Measurements from ENCODE around the gene HPSE2.

The HPSE2 gene

DNA sequence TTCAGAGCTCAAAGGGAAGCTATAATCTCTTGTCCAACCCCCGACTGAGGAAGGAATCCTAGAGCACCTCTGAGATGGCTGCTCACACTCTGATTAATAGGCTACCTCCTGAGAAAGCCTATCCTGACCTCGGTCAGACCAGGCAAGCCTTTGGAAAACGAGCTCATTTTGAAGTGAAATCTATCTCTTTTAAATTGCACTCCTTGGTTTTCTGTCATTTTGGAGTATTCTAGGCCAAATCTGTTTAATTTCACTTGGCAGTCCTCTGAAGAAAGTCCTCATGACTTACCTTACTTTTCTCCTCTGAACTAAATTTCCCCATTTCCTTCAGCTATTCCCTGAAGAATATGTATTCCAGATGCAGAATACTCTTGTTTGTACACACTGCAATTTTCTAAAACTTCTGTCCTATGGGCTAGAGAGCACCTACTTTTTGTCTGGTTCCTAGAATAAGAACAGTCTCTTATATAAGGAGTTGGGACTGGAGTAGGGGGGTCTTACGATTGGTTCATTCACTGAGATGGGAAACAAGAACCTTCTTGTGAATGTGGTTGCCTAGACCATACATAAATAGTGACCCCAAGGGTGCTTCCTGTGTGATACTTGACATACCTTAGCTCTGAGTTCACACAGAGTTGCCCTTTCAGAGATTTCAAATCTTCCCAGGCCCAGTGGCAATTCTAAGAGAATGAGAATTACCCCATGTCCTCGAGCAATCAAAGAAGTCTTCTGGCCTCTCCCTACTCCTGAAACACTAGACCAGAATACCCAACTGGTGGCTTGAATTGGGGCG, 757.0 kb downstream of the HPSE2 start:
- DNase-seq (ENCODE audit: insufficient read length) = no peak
- TF ChIP-seq POLR2AphosphoS5 (IDR thresholded peaks at IDR 0.05; ENCODE audit: low read depth, low read length) = 0 out of 2 replicates have a peak, but pooled peaks have one; percentile 30
- TF ChIP-seq POLR2A (IDR thresholded peaks at IDR 0.05; ENCODE audit: low read depth, low read length) = peak; percentile 20; the same call in 1 of the 2 replicates
- TF ChIP-seq TAF1 (IDR thresholded peaks at IDR 0.05; ENCODE audit: borderline replicate concordance, low read depth, low read length) = no peak
- no peak for FAIRE-seq

DNA sequence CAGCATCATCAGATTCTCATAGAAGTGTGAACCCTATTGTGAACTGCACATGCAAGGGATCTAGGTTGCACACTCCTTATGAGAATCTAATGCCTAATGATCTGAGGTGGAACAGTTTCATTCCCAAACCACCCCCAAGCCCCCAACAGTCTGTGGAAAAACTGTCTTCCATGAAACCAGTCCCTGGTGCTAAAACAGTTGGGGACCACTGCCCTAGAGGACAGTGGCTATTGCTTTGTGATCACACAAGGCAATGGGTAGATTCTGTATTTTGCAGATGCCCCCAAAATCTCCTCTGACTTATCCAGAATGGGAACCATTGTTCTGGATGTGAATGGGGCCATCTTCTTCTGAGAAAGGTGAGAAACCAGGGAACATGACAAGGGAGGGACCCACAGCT, 757.8 kb downstream of the HPSE2 start:
- TF ChIP-seq POLR2AphosphoS5 (IDR thresholded peaks at IDR 0.05; ENCODE audit: low read depth, low read length) = no peak
- DNase-seq (ENCODE audit: insufficient read length) (no peak), FAIRE-seq (no peak)

DNA sequence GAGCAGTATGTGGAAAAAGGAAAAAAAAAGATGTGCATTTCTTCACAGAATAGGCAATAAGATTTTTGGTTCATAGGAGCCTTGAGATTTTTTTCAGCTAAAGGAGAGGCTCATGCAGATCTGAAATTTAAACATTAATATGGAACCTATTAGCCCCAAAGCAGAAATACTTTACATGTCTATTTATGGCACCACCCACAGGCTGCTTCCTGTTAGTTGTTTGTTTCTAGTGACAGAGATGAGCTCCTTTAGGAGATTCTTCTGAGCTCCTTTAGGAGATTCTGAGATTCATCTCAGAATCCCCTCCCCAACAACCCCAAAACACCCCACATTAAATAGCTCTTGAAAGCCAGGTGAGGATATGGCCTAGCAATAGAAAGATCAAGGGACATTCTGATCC, 761.0 kb downstream of the HPSE2 start:
- DNase-seq (ENCODE audit: insufficient read length) = no peak
- TF ChIP-seq POLR2A (IDR thresholded peaks at IDR 0.05; ENCODE audit: low read depth, low read length) = no peak
- no peak for TF ChIP-seq POLR2AphosphoS5 (IDR thresholded peaks at IDR 0.05; ENCODE audit: low read depth, low read length)
- no peak for TF ChIP-seq TAF1 (IDR thresholded peaks at IDR 0.05; ENCODE audit: borderline replicate concordance, low read depth, low read length)
- peak; percentile 5 for FAIRE-seq

DNA sequence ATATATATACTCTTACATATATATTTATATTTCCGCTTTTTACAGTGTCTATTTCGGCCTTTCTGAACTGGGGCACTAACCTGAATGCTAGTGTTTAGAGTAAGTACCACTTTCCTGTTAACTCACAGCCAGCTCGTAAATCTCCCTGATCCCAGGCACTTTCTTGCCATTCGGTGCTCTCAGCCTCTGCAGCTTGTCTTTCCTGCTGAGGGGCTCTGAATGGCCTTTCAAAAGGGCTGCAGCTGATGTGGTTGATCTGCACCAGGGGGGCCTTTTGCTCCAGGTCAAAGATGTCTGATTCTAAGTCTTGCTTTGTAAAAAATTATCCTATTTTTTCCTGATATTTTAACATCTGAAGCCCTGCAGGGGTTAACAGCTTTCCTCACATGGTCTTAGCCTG, 763.5 kb downstream of the HPSE2 start:
- FAIRE-seq (no peak), DNase-seq (ENCODE audit: insufficient read length) (no peak)

DNA sequence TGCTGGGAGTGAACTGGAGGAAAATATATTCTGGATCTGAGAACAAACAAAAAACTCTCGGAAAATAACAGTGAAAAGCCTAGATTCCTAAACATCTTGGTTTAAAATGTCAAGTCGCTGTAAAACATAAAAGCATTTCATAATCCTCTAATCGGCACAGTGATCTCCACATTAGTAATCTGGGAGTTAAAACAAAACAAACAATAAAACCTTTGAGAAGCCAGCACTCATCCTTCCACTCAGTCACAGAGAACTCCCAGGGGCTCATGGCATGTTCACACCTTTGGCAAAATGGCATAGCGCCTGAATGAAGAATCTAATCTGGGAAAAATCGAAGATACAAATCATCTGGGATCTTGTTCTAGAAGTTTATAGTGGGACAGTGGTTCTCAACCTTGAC, 764.8 kb downstream of the HPSE2 start:
- no peak for TF ChIP-seq TAF1 (IDR thresholded peaks at IDR 0.05; ENCODE audit: borderline replicate concordance, low read depth, low read length)
- TF ChIP-seq POLR2A (IDR thresholded peaks at IDR 0.05; ENCODE audit: low read depth, low read length) = no peak
- no peak for TF ChIP-seq POLR2AphosphoS5 (IDR thresholded peaks at IDR 0.05; ENCODE audit: low read depth, low read length)
- FAIRE-seq = no peak
- no peak for DNase-seq (ENCODE audit: insufficient read length)

More for the DNA sequence above, 763.5 kb downstream of the HPSE2 start:
- TF ChIP-seq POLR2AphosphoS5 (IDR thresholded peaks at IDR 0.05; ENCODE audit: low read depth, low read length) (no peak), POLR2A (IDR thresholded peaks at IDR 0.05; ENCODE audit: low read depth, low read length) (no peak), TAF1 (IDR thresholded peaks at IDR 0.05; ENCODE audit: borderline replicate concordance, low read depth, low read length) (no peak)

DNA sequence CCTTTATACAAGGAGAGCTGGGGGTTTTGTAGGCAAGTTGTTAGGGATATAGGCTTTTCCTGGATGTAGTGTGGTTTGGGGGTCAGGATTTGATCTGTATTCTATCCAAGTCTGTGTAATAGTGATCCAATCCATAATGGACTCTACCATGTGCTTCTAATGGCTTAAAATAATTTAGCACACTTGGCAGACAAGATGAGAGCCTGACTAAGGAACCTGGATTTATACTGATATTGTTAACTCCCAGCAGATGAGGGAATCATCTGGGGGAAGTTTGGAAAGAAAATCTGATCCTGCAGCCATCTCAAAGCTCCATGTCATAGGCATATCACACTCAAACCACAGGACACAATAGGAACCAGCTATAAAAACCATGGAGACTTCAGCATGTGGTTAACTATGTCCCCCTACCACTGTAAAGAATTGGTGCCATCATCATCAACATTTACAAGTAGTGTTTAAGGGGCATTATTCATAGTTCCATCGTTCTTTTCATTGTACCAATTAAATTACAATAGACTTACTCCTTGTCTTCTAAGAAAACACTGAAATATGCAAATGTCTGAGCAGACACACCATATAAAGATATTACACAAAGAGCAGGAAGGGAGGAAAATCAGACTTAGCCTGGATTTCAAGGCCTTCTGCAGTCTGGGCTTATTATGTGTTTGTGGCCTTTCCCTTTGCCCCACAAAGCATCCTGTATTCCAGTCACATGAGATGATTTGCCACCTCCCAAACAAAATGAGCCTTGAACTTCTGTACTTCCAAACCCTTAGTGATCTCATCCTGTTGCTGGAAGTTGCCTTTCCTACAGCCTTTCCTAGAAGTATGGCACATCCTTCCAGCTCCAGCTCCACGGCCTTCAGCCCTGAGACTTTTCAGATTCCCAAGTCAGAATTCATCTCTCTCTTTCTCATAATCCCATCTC, 766.4 kb downstream of the HPSE2 start:
- TF ChIP-seq POLR2AphosphoS5 (IDR thresholded peaks at IDR 0.05; ENCODE audit: low read depth, low read length) (no peak), TAF1 (IDR thresholded peaks at IDR 0.05; ENCODE audit: borderline replicate concordance, low read depth, low read length) (no peak), POLR2A (IDR thresholded peaks at IDR 0.05; ENCODE audit: low read depth, low read length) (no peak)
- DNase-seq (ENCODE audit: insufficient read length) (no peak), FAIRE-seq (no peak)

DNA sequence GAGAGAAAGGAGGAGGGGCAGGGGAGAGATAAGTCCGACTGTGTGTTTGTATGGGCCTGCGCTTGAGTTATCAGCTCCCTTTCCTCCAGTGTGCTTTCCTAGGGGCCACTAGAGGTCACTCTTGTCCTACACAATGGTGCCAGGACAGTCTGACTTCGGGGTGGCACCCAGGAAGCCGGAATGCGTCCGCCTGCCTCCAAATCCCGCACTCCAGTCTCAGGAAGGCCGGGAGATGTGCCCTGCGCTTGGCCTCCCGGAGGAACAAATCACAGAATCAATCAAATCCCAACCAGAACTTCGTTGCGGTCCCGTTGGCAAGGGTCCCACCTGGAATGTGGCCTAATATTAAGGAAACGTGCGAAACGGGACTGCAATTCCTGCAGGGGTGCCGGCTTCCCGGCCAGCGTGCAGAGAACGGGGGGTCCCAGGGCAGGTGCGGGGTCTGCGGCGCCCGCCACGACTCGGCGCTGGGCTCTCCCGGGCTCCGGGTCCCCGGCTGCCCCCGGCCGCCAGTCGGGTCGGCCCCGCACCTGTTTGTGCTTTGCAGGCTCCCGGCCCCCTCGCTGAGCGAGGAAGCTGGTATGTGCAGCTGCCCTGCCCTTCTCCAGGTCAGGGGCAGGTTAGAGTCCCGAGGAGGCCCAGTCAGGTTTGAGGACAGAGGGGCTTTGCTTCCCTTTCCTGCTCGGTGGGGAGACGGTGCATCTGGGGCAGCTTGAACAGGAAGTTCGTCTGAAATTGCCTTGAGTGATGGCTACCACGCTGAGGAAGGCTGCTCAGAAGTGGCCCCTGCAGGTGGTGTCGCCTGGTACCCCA, 767.9 kb downstream of the HPSE2 start:
- FAIRE-seq (peak; percentile 95), DNase-seq (ENCODE audit: insufficient read length) (peak; percentile 67)
- TF ChIP-seq TAF1 (IDR thresholded peaks at IDR 0.05; ENCODE audit: borderline replicate concordance, low read depth, low read length) = no peak
- no peak for TF ChIP-seq POLR2AphosphoS5 (IDR thresholded peaks at IDR 0.05; ENCODE audit: low read depth, low read length)
- TF ChIP-seq POLR2A (IDR thresholded peaks at IDR 0.05; ENCODE audit: low read depth, low read length) = no peak

DNA sequence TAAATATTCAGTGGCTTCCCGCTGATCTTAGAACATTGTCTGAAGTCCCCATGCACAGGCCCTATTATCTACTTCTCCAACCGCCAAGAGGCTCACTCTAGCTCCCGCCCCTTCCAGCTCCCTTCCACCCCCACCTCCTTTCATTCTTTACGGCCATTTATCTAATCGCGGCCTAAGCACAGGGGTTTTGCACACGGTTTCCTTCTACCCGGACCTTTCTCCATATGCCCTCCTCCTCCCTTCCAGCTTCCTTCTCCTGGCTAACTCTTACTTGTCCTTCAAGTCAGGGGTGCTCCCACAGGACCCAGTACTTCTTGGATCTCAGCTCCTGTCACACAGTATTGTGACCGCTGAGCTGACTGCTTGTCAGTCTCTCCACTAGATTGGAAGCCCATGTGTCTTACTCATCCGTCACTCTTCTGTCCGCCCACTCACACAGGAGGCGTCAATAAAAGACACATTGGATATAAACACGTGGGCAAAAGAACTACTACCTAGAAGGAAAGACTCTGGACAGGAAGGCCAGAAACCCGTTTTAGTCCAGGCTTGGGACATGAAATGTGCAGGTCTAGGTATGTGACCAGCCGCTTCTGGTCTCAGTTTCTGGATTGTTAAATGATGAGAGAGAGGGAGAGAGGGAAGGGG, 768.7 kb downstream of the HPSE2 start:
- TF ChIP-seq TAF1 (IDR thresholded peaks at IDR 0.05; ENCODE audit: borderline replicate concordance, low read depth, low read length) (no peak), POLR2AphosphoS5 (IDR thresholded peaks at IDR 0.05; ENCODE audit: low read depth, low read length) (no peak), POLR2A (IDR thresholded peaks at IDR 0.05; ENCODE audit: low read depth, low read length) (no peak)
- DNase-seq (ENCODE audit: insufficient read length) (no peak), FAIRE-seq (no peak)

DNA sequence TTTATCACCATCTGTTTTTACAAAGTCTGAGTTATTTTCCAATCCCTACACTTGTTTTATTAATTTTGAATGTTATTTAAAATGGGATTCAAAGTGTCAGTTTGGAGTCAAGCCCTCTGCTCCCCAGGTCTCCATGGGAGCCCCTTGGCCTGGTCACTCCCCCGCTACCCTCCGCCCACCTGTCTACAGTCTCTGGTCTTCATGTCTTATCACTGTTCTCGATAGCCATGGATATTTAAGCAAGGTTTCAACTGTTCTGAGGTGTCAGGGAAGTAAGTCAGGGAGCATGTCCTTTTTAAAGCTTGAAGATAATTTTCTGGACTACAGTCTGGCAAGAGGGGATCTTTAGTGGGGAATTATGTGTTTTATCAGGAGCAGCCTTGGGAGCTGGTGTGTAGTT, 769.8 kb downstream of the HPSE2 start:
- DNase-seq (ENCODE audit: insufficient read length) (no peak), FAIRE-seq (no peak)
- no peak for TF ChIP-seq TAF1 (IDR thresholded peaks at IDR 0.05; ENCODE audit: borderline replicate concordance, low read depth, low read length)
- TF ChIP-seq POLR2AphosphoS5 (IDR thresholded peaks at IDR 0.05; ENCODE audit: low read depth, low read length) = no peak
- no peak for TF ChIP-seq POLR2A (IDR thresholded peaks at IDR 0.05; ENCODE audit: low read depth, low read length)

DNA sequence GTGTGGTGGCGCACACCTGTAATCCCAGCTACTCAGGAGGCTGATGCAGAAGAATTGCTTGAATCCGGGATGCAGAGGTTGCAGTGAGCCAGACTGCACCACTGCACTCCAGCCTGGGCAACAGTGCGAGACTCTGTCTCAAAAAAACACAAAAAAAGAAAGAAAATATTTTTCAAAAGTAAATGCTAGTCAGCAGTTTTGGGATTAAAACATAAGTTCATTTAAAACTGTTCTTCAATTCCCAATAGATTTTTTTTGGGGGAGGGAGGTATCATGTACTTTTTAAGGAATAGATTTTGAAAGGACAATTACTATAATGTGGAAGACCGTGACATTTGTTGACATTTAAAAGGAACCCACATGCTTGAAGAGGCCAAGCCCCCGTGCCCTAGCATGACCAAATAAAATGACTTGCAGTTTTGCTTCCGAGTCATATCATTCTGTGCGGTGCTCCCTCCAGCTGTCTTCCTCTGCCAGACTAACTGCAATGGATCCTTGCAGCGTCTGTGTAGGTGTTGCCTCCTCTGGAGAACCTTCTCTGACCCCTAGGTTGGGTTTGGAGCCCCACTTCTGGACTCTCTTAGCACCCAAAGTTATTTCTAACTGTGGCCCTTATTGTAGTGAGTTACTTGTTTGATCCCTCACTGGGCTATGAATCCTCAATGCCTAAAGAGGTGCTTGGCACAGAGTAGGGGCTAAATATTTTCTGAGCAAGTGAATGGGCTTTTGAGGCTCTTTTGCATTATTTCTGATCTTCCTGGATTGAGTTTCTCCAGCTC, 771.5 kb downstream of the HPSE2 start:
- TF ChIP-seq TAF1 (IDR thresholded peaks at IDR 0.05; ENCODE audit: borderline replicate concordance, low read depth, low read length) (no peak), POLR2A (IDR thresholded peaks at IDR 0.05; ENCODE audit: low read depth, low read length) (no peak), POLR2AphosphoS5 (IDR thresholded peaks at IDR 0.05; ENCODE audit: low read depth, low read length) (no peak)
- no peak for DNase-seq (ENCODE audit: insufficient read length)
- no peak for FAIRE-seq
